ENCODE data around the gene PLAU.
"Not testable (repeated sequence)": the region's sequence is repeated elsewhere in the genome, so short reads cannot be mapped to it uniquely, and the experiment has no call there.

The PLAU gene

GRCh38 chr10:73900064-73900463, 10.9 kb upstream of the PLAU start:
- no peak for DNase-seq

- no peak for DNase-seq
Observed at GRCh38 chr10:73901261-73901660, 9.7 kb upstream of the PLAU start.

- DNase-seq: no peak
Observed at GRCh38 chr10:73902351-73902750, 8.6 kb upstream of the PLAU start.

GRCh38 chr10:73905256-73906020, 5.5 kb upstream of the PLAU start:
- no peak for DNase-seq

GRCh38 chr10:73906524-73907447, 4.1 kb upstream of the PLAU start:
- DNase-seq: peak; percentile 87

GRCh38 chr10:73907841-73908517, 3.0 kb upstream of the PLAU start:
- no peak for DNase-seq

GRCh38 chr10:73908853-73909539, 1.9 kb upstream of the PLAU start:
- no peak for DNase-seq

GRCh38 chr10:73909540-73910115, 1.3 kb upstream of the PLAU start:
- DNase-seq: no peak

- no peak for DNase-seq
Observed at GRCh38 chr10:73910401-73910763, 550 bp upstream of the PLAU start.

GRCh38 chr10:73911553-73912004, 647 bp downstream of the PLAU start:
- DNase-seq: no peak

GRCh38 chr10:73914036-73914435, 3.1 kb downstream of the PLAU start:
- no peak for DNase-seq

GRCh38 chr10:73915206-73915851, 4.4 kb downstream of the PLAU start:
- no peak for DNase-seq

- DNase-seq: no peak
Observed at GRCh38 chr10:73916761-73917470, 6.0 kb downstream of the PLAU start.

- no peak for DNase-seq
Observed at GRCh38 chr10:73917566-73918305, 6.8 kb downstream of the PLAU start.

GRCh38 chr10:73919481-73919880, 8.5 kb downstream of the PLAU start:
- not testable (repeated sequence) for DNase-seq

GRCh38 chr10:73920089-73920488, 9.2 kb downstream of the PLAU start:
- DNase-seq: no peak

GRCh38 chr10:73922007-73922863, 11.3 kb downstream of the PLAU start:
- DNase-seq: no peak

- DNase-seq: no peak
Observed at GRCh38 chr10:73922864-73923133, 11.9 kb downstream of the PLAU start.

- DNase-seq: no peak
Observed at GRCh38 chr10:73923935-73924598, 13.1 kb downstream of the PLAU start.

Measured in right forelimb (tissue), 1 donor.